Caco-2 (cell line): ENCODE measurements around the gene CDH12. TPM values are rescaled to one million over a fixed set of nuclear protein-coding genes. Genes with fewer than 3 reads are reported as not detected.

ENCODE experiments used
- BruUV-seq: library from RNA; stranded (reverse); fragments of 400-500 nt; replicated peaks from 2 replicates; lab custom pipeline; 2021; lab: Mats Ljungman, UMichigan
- CTCF ChIA-PET: fragments of 300-600 bp; sonication (Branson Sonifier 250); formaldehyde crosslinking; loops from one replicate; lab custom pipeline; 2022; ENCODE audit warnings: antibody characterized with exemption; lab: Charles Lee
- POLR2A ChIA-PET: fragments of 300-600 bp; sonication (Branson Sonifier 250); formaldehyde crosslinking; loops from one replicate; lab custom pipeline; 2022; ENCODE audit warnings: antibody characterized with exemption; lab: Charles Lee
- DNase-seq, 2 experiments: peaks; one replicate each; pipeline versions ENCODE4 v3.0.0 to v3.0.0-alpha.2; 2020 to 2022
- H3K27me3 ChIP-seq: replicated peaks from 2 replicates; pipeline ENCODE4 v1.6.0; 2011; ENCODE audit warnings: low read length; ENCODE audit not compliant: control insufficient read depth, insufficient read depth
- H3K36me3 ChIP-seq: 2 replicates; pipeline ENCODE4 v1.5.1; 2011; ENCODE audit warnings: low read length; ENCODE audit not compliant: control insufficient read depth, insufficient read depth
- H3K4me1 ChIP-seq: fragments of 250-450 bp; sonication (Bioruptor Pico); 2 replicates; pipeline ENCODE4 v1.5.1; 2020; ENCODE audit warnings: mild to moderate bottlenecking
- H3K4me3 ChIP-seq: 2 replicates; pipeline ENCODE4 v1.5.1; 2011; ENCODE audit warnings: low read depth, mild to moderate bottlenecking, control low read depth, low read length
- H3K9me3 ChIP-seq: fragments of 250-450 bp; sonication (Bioruptor Pico); 2 replicates; pipeline ENCODE4 v1.5.1; 2020; ENCODE audit warnings: mild to moderate bottlenecking, moderate library complexity
- H3K27ac Mint-ChIP-seq: one replicate; pipeline ENCODE4 v1.8.0; 2022; ENCODE audit warnings: mixed read lengths; ENCODE audit not compliant: unreplicated experiment
- H3K27me3 Mint-ChIP-seq: one replicate; pipeline ENCODE4 v1.8.0; 2022; ENCODE audit warnings: mixed read lengths; ENCODE audit not compliant: insufficient read depth, unreplicated experiment
- H3K36me3 Mint-ChIP-seq: one replicate; pipeline ENCODE4 v1.8.0; 2022; ENCODE audit warnings: mild to moderate bottlenecking, mixed read lengths; ENCODE audit not compliant: insufficient read depth, unreplicated experiment
- H3K4me1 Mint-ChIP-seq: one replicate; pipeline ENCODE4 v1.8.0; 2022; ENCODE audit warnings: low read depth, mixed read lengths; ENCODE audit not compliant: unreplicated experiment
- H3K4me3 Mint-ChIP-seq: one replicate; pipeline ENCODE4 v1.8.0; 2022; ENCODE audit warnings: mild to moderate bottlenecking, moderate library complexity, mixed read lengths; ENCODE audit not compliant: unreplicated experiment
- H3K9me3 Mint-ChIP-seq: one replicate; pipeline ENCODE4 v1.8.0; 2022; ENCODE audit warnings: mixed read lengths; ENCODE audit not compliant: unreplicated experiment
- intact Hi-C: fragments of 100-400 bp; cut with micrococcal nuclease; formaldehyde crosslinking; loops from one replicate; pipeline ENCODE4 v1.10.0; 2022; ENCODE audit not compliant: unreplicated experiment
- total RNA-seq: library from RNA; stranded (reverse); gene quantifications from 2 replicates; pipeline ENCODE4 v1.2.3, GENCODE V29; 2022
- TF ChIP-seq, protein P1 (sequence below), 2 experiments: fragments of 200-600 bp in 1 of 2; IDR thresholded peaks; 1 replicate in 1 of 2; 2 replicates in 1 of 2; pipeline versions ENCODE4 v1.5.1 to v1.8.0; 2011 to 2022; ENCODE audit warnings: antibody characterized with exemption in 1 of 2, control low read depth in 1 of 2, inconsistent platforms in 1 of 2, low read depth in 1 of 2, low read length in 1 of 2, mild to moderate bottlenecking in 1 of 2, moderate library complexity in 1 of 2; ENCODE audit not compliant: insufficient read depth in 1 of 2, severe bottlenecking in 1 of 2, unreplicated experiment in 1 of 2

CDH12 gene
- total RNA-seq, 1 experiment from 2014 or later, result not detected

DNA sequence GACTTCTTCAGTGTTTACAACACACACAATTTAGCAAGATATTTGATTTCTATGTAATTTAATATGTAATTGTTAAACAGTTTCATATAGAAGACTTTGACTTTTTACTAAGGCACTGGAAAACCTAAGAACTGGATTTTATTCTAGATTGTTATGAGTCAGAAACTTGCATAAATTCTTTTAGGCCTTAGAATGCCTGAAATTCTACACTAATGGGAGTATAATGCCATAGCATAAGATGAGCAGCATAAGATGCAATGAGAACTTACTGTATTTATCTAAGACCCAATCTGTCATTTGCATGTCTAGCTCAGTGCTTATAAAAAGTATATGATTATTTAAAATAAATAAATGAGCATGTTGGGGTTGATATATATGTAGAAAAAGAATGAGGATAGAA lies 285.2 kb downstream of the CDH12 start:
- Histone ChIP-seq H3K4me3 (no peak overlapping the region), H3K4me1 (no peaks in the 10 kb centered on the region), H3K36me3 (no peaks in the 10 kb centered on the region), H3K27me3 (no peaks in the 10 kb centered on the region), H3K9me3 (no peaks in the 10 kb centered on the region)
- peaks cover 3% of the 10 kb centered on the region for H3K27me3 Mint-ChIP-seq
- BruUV-seq, result no TSS peak
- H3K4me1 Mint-ChIP-seq, result no peaks in the 10 kb centered on the region
- no peaks in the 10 kb centered on the region for H3K36me3 Mint-ChIP-seq
- CTCF ChIA-PET, result no interaction called here
- POLR2A ChIA-PET, result no interaction called here
- no peak overlapping the region for H3K4me3 Mint-ChIP-seq
- no peak for DNase-seq
- TF ChIP-seq, protein P1, sequence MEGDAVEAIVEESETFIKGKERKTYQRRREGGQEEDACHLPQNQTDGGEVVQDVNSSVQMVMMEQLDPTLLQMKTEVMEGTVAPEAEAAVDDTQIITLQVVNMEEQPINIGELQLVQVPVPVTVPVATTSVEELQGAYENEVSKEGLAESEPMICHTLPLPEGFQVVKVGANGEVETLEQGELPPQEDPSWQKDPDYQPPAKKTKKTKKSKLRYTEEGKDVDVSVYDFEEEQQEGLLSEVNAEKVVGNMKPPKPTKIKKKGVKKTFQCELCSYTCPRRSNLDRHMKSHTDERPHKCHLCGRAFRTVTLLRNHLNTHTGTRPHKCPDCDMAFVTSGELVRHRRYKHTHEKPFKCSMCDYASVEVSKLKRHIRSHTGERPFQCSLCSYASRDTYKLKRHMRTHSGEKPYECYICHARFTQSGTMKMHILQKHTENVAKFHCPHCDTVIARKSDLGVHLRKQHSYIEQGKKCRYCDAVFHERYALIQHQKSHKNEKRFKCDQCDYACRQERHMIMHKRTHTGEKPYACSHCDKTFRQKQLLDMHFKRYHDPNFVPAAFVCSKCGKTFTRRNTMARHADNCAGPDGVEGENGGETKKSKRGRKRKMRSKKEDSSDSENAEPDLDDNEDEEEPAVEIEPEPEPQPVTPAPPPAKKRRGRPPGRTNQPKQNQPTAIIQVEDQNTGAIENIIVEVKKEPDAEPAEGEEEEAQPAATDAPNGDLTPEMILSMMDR (IDR thresholded peaks at IDR 0.05; ENCODE audit: insufficient read depth in 1 of 2, low read depth in 1 of 2, low read length in 1 of 2, severe bottlenecking in 1 of 2, unreplicated experiment in 1 of 2), result no peak
- no peak overlapping the region for H3K27ac Mint-ChIP-seq
- H3K9me3 Mint-ChIP-seq, result no peaks in the 10 kb centered on the region
- intact Hi-C loops, result no loop called here

- Mint-ChIP-seq H3K27ac (no peak overlapping the region), H3K4me3 (no peak overlapping the region), H3K27me3 (no peaks in the 10 kb centered on the region), H3K4me1 (no peaks in the 10 kb centered on the region), H3K36me3 (no peaks in the 10 kb centered on the region), H3K9me3 (no peaks in the 10 kb centered on the region)
- POLR2A ChIA-PET, result no interaction called here
- TF ChIP-seq, protein P1 (IDR thresholded peaks at IDR 0.05; ENCODE audit: insufficient read depth in 1 of 2, low read depth in 1 of 2, low read length in 1 of 2, severe bottlenecking in 1 of 2, unreplicated experiment in 1 of 2), result no peak
- no peaks in the 10 kb centered on the region for H3K4me1 ChIP-seq
- no peak overlapping the region for H3K4me3 ChIP-seq
- H3K9me3 ChIP-seq, result no peaks in the 10 kb centered on the region
- intact Hi-C loops, result no loop called here
- H3K27me3 ChIP-seq, result no peaks in the 10 kb centered on the region
- CTCF ChIA-PET, result no interaction called here
- no TSS peak for BruUV-seq
- no peaks in the 10 kb centered on the region for H3K36me3 ChIP-seq
- no peak for DNase-seq
These were observed 293.0 kb downstream of the CDH12 start for GRCh38 chr5:22560147-22560546.

GRCh38 chr5:22557251-22557650 lies 295.9 kb downstream of the CDH12 start:
- H3K27me3 Mint-ChIP-seq, result no peaks in the 10 kb centered on the region
- no peak overlapping the region for H3K4me3 Mint-ChIP-seq
- H3K36me3 ChIP-seq, result no peaks in the 10 kb centered on the region
- no peak overlapping the region for H3K27ac Mint-ChIP-seq
- H3K9me3 ChIP-seq, result no peaks in the 10 kb centered on the region
- intact Hi-C loops, result no loop called here
- CTCF ChIA-PET, result no interaction called here
- no peaks in the 10 kb centered on the region for H3K36me3 Mint-ChIP-seq
- no peaks in the 10 kb centered on the region for H3K27me3 ChIP-seq
- no peak overlapping the region for H3K4me3 ChIP-seq
- no peaks in the 10 kb centered on the region for H3K9me3 Mint-ChIP-seq
- TF ChIP-seq, protein P1 (IDR thresholded peaks at IDR 0.05; ENCODE audit: insufficient read depth in 1 of 2, low read depth in 1 of 2, low read length in 1 of 2, severe bottlenecking in 1 of 2, unreplicated experiment in 1 of 2), result no peak
- no TSS peak for BruUV-seq
- H3K4me1 Mint-ChIP-seq, result no peaks in the 10 kb centered on the region
- no peaks in the 10 kb centered on the region for H3K4me1 ChIP-seq
- POLR2A ChIA-PET, result no interaction called here
- DNase-seq, result no peak
